Upper lobe of right lung (tissue), 1 donor: Measurements from ENCODE around the gene CCDC83. TPM values are rescaled to one million over a fixed set of nuclear protein-coding genes. Genes with fewer than 3 reads are reported as not detected.

Source experiments
- ATAC-seq: fragments of 200-7000 bp; cut with Tn5 transposase; one replicate; pipeline ENCODE4 v1.9.1; 2020; ENCODE audit warnings: mild to moderate bottlenecking, moderate library complexity
- DNase-seq: peaks from one replicate; pipeline ENCODE4 v3.0.0-alpha.2; 2020
- H3K27ac ChIP-seq: fragments of 200-600 bp; one replicate; pipeline ENCODE4 v1.8.0; 2022
- H3K27me3 ChIP-seq: fragments of 200-600 bp; one replicate; pipeline ENCODE4 v1.8.0; 2022; ENCODE audit warnings: mild to moderate bottlenecking
- H3K36me3 ChIP-seq: fragments of 200-600 bp; one replicate; pipeline ENCODE4 v1.8.0; 2022
- H3K4me1 ChIP-seq: fragments of 200-600 bp; one replicate; pipeline ENCODE4 v1.8.0; 2022
- H3K4me3 ChIP-seq: fragments of 200-600 bp; one replicate; pipeline ENCODE4 v1.8.0; 2022; ENCODE audit warnings: mild to moderate bottlenecking
- H3K9me3 ChIP-seq: fragments of 200-600 bp; one replicate; pipeline ENCODE4 v1.8.0; 2022
- intact Hi-C: fragments of 100-400 bp; cut with DNase I; formaldehyde crosslinking; loops from one replicate; pipeline ENCODE4 v1.11.0; 2022
- total RNA-seq: library from RNA; stranded (reverse); fragmentation: NEBNext Ultra II Directional; extraction: Animal tissue kit (Norgen Biotek cat#: 25700); gene quantifications from one replicate; pipeline ENCODE4 v1.2.1, GENCODE V29; 2021
- TF ChIP-seq, protein P1 (sequence below): fragments of 200-600 bp; IDR thresholded peaks from one replicate; pipeline ENCODE4 v1.8.0; 2022; ENCODE audit warnings: antibody characterized with exemption
- donor health status: DM: no; HTN: yes; CAD: no; lungs with severe emphysema.

Gene CCDC83
- total RNA-seq, 1 donor from 2014 or later, result not detected

DNA sequence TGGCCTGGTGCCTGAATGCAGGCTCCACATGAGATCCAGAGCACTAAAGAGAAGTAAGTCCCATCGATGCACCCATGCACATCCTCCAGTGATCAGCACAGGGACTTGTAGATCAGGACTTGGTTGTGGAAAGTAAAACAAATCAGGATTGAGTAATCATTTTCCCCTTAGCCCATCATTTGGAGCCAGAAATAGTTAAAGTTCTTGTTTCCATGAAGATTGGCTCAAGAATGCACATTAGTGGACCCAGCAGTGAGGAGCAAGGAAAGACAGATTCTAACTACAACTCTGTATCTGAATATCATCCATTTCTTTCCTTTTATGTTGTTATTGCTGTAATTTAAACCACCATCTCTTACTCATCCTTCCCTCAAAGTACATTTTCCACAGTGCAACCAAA is 19.1 kb downstream of the CCDC83 start:
- H3K4me1 ChIP-seq, result no peaks in the 10 kb centered on the region
- TF ChIP-seq, protein P1, sequence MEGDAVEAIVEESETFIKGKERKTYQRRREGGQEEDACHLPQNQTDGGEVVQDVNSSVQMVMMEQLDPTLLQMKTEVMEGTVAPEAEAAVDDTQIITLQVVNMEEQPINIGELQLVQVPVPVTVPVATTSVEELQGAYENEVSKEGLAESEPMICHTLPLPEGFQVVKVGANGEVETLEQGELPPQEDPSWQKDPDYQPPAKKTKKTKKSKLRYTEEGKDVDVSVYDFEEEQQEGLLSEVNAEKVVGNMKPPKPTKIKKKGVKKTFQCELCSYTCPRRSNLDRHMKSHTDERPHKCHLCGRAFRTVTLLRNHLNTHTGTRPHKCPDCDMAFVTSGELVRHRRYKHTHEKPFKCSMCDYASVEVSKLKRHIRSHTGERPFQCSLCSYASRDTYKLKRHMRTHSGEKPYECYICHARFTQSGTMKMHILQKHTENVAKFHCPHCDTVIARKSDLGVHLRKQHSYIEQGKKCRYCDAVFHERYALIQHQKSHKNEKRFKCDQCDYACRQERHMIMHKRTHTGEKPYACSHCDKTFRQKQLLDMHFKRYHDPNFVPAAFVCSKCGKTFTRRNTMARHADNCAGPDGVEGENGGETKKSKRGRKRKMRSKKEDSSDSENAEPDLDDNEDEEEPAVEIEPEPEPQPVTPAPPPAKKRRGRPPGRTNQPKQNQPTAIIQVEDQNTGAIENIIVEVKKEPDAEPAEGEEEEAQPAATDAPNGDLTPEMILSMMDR, result no peak
- H3K4me3 ChIP-seq, result no peak overlapping the region
- H3K27ac ChIP-seq, result no peak overlapping the region
- DNase-seq (no peak), ATAC-seq (no peak)
- no peaks in the 10 kb centered on the region for H3K9me3 ChIP-seq
- H3K36me3 ChIP-seq, result no peaks in the 10 kb centered on the region
- intact Hi-C loops, result no loop called here
- H3K27me3 ChIP-seq, result no peaks in the 10 kb centered on the region

DNA sequence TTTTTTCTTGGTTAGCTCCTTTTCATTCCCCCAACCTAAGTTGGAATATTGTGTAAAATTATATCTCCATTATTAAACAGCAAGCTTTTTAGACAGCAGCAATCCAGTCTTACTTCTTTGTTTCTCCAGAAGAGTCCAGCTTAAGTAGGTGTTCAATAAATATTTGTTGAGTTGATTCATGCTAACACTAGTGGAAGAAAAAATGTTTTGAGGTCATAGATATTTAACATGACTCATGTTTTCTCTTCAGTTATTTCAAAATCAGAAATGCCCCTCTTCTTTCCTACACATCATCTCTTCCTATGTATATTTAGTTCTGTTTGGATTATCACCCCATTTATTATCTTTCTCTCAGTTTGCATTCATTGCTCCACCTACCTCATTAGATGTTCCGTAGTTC is 20.3 kb downstream of the CCDC83 start:
- ATAC-seq (no peak), DNase-seq (no peak)
- intact Hi-C loops, result no loop called here
- Histone ChIP-seq H3K9me3 (no peaks in the 10 kb centered on the region), H3K4me1 (no peaks in the 10 kb centered on the region), H3K27me3 (no peaks in the 10 kb centered on the region), H3K4me3 (no peak overlapping the region), H3K27ac (no peak overlapping the region), H3K36me3 (no peaks in the 10 kb centered on the region)
- TF ChIP-seq, protein P1, result no peak

- Histone ChIP-seq H3K36me3 (no peaks in the 10 kb centered on the region), H3K4me3 (no peak overlapping the region), H3K27me3 (no peaks in the 10 kb centered on the region), H3K4me1 (no peaks in the 10 kb centered on the region), H3K9me3 (no peaks in the 10 kb centered on the region), H3K27ac (no peak overlapping the region)
- intact Hi-C loops, result no loop called here
- DNase-seq, result no peak
- TF ChIP-seq, protein P1, result no peak
- ATAC-seq, result no peak
Observed at GRCh38 chr11:85884581-85885021, 29.4 kb downstream of the CCDC83 start.

DNA sequence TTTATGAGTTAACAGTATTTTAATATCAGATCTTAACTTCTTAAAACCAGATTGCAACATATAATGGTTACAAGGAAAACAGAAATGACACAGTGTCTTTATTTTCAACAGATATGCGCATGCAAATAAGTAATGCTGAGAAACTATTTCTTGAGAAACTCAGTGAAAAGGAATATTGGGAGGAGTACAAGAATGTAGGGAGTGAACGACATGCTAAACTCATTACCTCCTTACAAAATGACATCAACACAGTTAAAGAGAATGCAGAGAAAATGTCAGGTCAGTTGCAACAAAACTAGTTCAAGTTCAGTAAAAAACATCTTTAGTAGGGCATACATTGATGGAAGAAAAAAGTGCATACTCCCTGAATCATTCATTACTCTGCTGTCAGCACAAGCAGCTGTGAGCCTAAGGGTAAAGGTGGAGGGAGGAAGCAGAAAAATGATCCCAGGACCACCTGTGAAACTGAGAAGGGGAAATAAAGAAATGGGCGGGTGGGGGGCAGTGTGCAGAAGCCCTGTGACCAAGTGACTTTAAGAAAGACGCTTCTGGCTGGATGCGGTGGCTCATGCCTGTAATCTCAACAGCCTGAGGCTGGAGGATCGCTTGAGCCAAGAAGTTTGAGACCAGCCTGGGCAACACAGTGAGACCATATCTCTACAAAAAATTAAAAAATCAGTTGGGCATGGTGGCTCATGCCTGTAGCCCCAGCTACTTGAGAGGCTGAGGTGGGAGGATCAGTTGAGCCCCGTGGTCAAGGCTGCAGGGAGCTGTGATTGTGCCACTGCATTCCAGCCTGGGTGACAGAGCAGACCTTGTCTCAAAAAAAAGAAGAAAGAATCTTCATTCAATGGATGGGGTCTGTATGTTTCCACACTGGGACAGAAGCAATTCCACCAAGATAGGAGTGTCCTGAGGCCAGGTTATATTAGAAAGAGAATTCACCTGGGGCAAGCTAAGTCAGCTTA is 31.2 kb downstream of the CCDC83 start:
- DNase-seq (no peak), ATAC-seq (no peak)
- no peak overlapping the region for H3K4me3 ChIP-seq
- H3K27ac ChIP-seq, result no peak overlapping the region
- TF ChIP-seq, protein P1, result no peak
- H3K27me3 ChIP-seq, result no peaks in the 10 kb centered on the region
- H3K4me1 ChIP-seq, result no peaks in the 10 kb centered on the region
- intact Hi-C loops, result no loop called here
- no peaks in the 10 kb centered on the region for H3K9me3 ChIP-seq
- H3K36me3 ChIP-seq, result no peaks in the 10 kb centered on the region

GRCh38 chr11:85889108-85889507 is 33.9 kb downstream of the CCDC83 start:
- Histone ChIP-seq H3K4me3 (no peak overlapping the region), H3K36me3 (no peaks in the 10 kb centered on the region), H3K9me3 (no peaks in the 10 kb centered on the region), H3K4me1 (no peaks in the 10 kb centered on the region), H3K27ac (no peak overlapping the region), H3K27me3 (no peaks in the 10 kb centered on the region)
- DNase-seq (no peak), ATAC-seq (no peak)
- intact Hi-C loops, result no loop called here
- TF ChIP-seq, protein P1, result no peak
